Gastrocnemius medialis (tissue), 4 donors: ENCODE results near the gene SCN10A. TPM values are rescaled to one million over a fixed set of nuclear protein-coding genes. Genes with fewer than 3 reads are reported as not detected.

Experiments used
- ATAC-seq, 2 donors: fragments of 150-250 bp; one replicate each; pipeline ENCODE4 v1.9.1; 2016
- DNase-seq, 2 donors: peaks; one replicate each; pipeline ENCODE4 v3.0.0-alpha.2; 2019
- H3K27ac ChIP-seq, 4 donors: fragments of 200-600 bp; sonication (generic); 1 replicate in 1 of 4; 2 replicates in 3 of 4; pipeline ENCODE4 v1.5.1; 2016 to 2018; ENCODE audit warnings: mild to moderate bottlenecking in 2 of 4, moderate library complexity in 1 of 4
- H3K27me3 ChIP-seq, 3 donors: fragments of 200-600 bp; sonication (generic) in 2 of 3; 1 replicate in 1 of 3; 2 replicates in 2 of 3; pipeline versions ENCODE4 v1.5.1 to v1.6.0; 2016 to 2019; ENCODE audit warnings: mild to moderate bottlenecking in 1 of 3, moderate library complexity in 1 of 3
- H3K36me3 ChIP-seq, 2 donors: fragments of 200-600 bp; sonication (generic) in 1 of 2; one replicate each; pipeline ENCODE4 v1.5.1; 2017 to 2018
- H3K4me1 ChIP-seq, 2 donors: fragments of 200-600 bp; sonication (generic) in 1 of 2; one replicate each; pipeline ENCODE4 v1.5.1; 2016 to 2017; ENCODE audit warnings: mild to moderate bottlenecking in 2 of 2
- H3K4me3 ChIP-seq, 4 donors: fragments of 200-600 bp; sonication (generic) in 3 of 4; 1 replicate in 1 of 4; 2 replicates in 3 of 4; pipeline ENCODE4 v1.5.1; 2016 to 2019; ENCODE audit warnings: mild to moderate bottlenecking in 2 of 4
- H3K9me3 ChIP-seq, 3 donors: fragments of 200-600 bp; sonication (generic) in 2 of 3; 1 replicate in 1 of 3; 2 replicates in 2 of 3; pipeline ENCODE4 v1.5.1; 2016 to 2019
- POLR2A ChIP-seq, 2 donors: fragments of 450-650 bp; IDR thresholded peaks; one replicate each; pipeline ENCODE4 v1.6.1; 2017; ENCODE audit warnings: antibody characterized with exemption in 2 of 2, mild to moderate bottlenecking in 2 of 2, moderate library complexity in 2 of 2
- in situ Hi-C, 4 donors: fragments of 200-750 bp; cut with MboI; loops; one replicate each; pipeline versions ENCODE4 v1.15.0 to v1.8.0; 2017; ENCODE audit warnings: low sequenced_read_pairs in 4 of 4
- intact Hi-C: fragments of 100-400 bp; cut with DNase I; formaldehyde crosslinking; loops from one replicate; pipeline ENCODE4 v1.15.1; 2023; ENCODE audit warnings: low total_unique reads
- total RNA-seq, 4 donors: library from RNA; depleted of rRNA; stranded (reverse); fragments of >200 nt; gene quantifications; one replicate each; pipeline versions ENCODE4 v1.1.0 to v1.2.3, GENCODE V29; 2016
- TF ChIP-seq, protein P1 (sequence below), 5 experiments: fragments of 450-650 bp in 3 of 5; fragments of 200-600 bp in 2 of 5; sonication (generic) in 2 of 5; IDR thresholded peaks in 4 of 5; conservative IDR thresholded peaks in 1 of 5; 1 replicate in 4 of 5; 2 replicates in 1 of 5; pipeline ENCODE4 v1.5.1; 2016 to 2019; ENCODE audit warnings: antibody characterized with exemption in 5 of 5, mild to moderate bottlenecking in 3 of 5, moderate library complexity in 3 of 5

The SCN10A gene
- total RNA-seq, 4 donors from 2014 or later: not detected

DNA sequence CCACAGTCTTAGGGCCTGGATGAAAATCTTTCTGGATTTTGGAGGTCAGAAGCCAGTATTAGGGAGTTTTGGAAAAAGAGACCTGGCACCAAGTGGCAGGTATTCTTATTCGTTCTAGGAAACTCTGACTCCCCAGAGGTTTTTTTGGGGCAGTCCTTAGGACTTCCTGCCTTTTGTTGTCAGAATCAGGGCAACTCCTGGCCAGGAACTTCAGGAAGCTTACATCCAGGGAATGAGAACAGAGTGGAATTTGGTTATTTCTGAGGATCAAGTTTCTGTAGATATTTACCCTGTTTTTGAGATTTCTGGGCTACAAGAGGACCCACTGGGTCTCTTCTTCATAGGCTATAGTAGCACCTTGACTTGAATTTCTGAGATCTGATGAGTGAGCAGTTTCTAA lies 15.5 kb downstream of the SCN10A start:
- intact Hi-C loops (no loop called here), in situ Hi-C loops (no loop called here)
- ATAC-seq (no peak), DNase-seq (no peak)
- no peak overlapping the region for H3K27ac ChIP-seq
- H3K9me3 ChIP-seq: no peaks in the 10 kb centered on the region
- H3K36me3 ChIP-seq: no peaks in the 10 kb centered on the region
- peaks cover 0 to 4% of the 10 kb centered on the region in 2 donors for H3K4me1 ChIP-seq
- H3K27me3 ChIP-seq: no peaks in the 10 kb centered on the region
- H3K4me3 ChIP-seq: no peak overlapping the region
- TF ChIP-seq POLR2A (IDR thresholded peaks at IDR 0.05): no peak
- TF ChIP-seq, protein P1, sequence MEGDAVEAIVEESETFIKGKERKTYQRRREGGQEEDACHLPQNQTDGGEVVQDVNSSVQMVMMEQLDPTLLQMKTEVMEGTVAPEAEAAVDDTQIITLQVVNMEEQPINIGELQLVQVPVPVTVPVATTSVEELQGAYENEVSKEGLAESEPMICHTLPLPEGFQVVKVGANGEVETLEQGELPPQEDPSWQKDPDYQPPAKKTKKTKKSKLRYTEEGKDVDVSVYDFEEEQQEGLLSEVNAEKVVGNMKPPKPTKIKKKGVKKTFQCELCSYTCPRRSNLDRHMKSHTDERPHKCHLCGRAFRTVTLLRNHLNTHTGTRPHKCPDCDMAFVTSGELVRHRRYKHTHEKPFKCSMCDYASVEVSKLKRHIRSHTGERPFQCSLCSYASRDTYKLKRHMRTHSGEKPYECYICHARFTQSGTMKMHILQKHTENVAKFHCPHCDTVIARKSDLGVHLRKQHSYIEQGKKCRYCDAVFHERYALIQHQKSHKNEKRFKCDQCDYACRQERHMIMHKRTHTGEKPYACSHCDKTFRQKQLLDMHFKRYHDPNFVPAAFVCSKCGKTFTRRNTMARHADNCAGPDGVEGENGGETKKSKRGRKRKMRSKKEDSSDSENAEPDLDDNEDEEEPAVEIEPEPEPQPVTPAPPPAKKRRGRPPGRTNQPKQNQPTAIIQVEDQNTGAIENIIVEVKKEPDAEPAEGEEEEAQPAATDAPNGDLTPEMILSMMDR (IDR thresholded peaks at IDR 0.05 in 4 of 5, conservative IDR thresholded peaks at IDR 0.05 in 1 of 5): no peak

GRCh38 chr3:38793721-38794120 lies 22.3 kb downstream of the SCN10A start:
- no peak for ATAC-seq
- DNase-seq: no peak
- H3K4me3 ChIP-seq: no peak overlapping the region
- no peaks in the 10 kb centered on the region for H3K36me3 ChIP-seq
- no peak overlapping the region for H3K27ac ChIP-seq
- intact Hi-C loops: no loop called here
- TF ChIP-seq, protein P1 (IDR thresholded peaks at IDR 0.05 in 4 of 5, conservative IDR thresholded peaks at IDR 0.05 in 1 of 5): no peak
- TF ChIP-seq POLR2A (IDR thresholded peaks at IDR 0.05): no peak
- H3K9me3 ChIP-seq: no peaks in the 10 kb centered on the region
- no peaks in the 10 kb centered on the region for H3K4me1 ChIP-seq
- H3K27me3 ChIP-seq: no peaks in the 10 kb centered on the region
- in situ Hi-C loops: no loop called here

DNA sequence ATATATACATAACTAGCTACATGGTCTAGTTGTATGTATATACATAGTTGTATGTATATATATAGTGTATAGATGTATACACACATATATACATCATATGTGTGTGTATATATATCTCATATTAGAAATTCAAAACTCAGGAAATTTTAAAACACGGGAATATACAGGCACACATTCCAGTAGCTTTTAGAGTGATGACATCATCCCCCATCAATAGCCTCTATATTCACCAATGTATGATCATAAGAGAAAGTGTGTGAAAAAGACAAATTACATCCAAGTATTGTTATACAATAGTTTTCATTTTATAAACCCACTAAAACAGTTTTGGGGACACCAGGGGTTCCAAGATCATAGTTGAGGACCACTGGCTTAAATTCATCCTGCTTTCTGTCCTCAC lies 23.0 kb downstream of the SCN10A start:
- in situ Hi-C loops: no loop called here

DNA sequence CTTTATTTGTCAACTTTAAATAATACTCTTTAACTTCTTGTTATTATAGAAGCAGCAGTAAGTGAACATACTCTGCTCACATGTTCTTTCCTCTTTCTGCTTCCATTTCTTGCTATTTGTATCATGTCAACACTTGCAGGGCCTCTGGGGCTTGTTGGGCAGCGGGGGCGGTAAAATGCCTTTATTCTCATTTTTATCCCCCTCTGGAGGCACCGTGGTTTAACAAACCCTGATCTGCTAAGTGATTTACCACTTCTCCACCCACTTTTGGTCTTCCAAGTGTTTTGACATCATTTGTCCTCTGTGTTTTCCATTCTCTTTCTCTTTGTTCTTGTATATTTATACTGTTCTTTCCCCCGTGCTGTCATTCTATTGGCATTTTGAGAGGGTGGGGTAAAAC lies 33.9 kb downstream of the SCN10A start:
- DNase-seq (no peak), ATAC-seq (no peak)
- no peaks in the 10 kb centered on the region for H3K36me3 ChIP-seq
- H3K4me1 ChIP-seq: no peaks in the 10 kb centered on the region
- no peak for TF ChIP-seq POLR2A (IDR thresholded peaks at IDR 0.05)
- TF ChIP-seq, protein P1 (IDR thresholded peaks at IDR 0.05 in 4 of 5, conservative IDR thresholded peaks at IDR 0.05 in 1 of 5): no peak
- in situ Hi-C loops (no loop called here), intact Hi-C loops (no loop called here)
- H3K27ac ChIP-seq: no peak overlapping the region
- H3K9me3 ChIP-seq: no peaks in the 10 kb centered on the region
- no peak overlapping the region for H3K4me3 ChIP-seq
- H3K27me3 ChIP-seq: no peaks in the 10 kb centered on the region

More for the DNA sequence above, 23.0 kb downstream of the SCN10A start:
- Histone ChIP-seq H3K27ac (no peak overlapping the region), H3K4me1 (no peaks in the 10 kb centered on the region), H3K27me3 (no peaks in the 10 kb centered on the region), H3K9me3 (no peaks in the 10 kb centered on the region), H3K36me3 (no peaks in the 10 kb centered on the region), H3K4me3 (no peak overlapping the region)
- intact Hi-C loops: no loop called here
- DNase-seq: no peak
- no peak for ATAC-seq
- TF ChIP-seq, protein P1 (IDR thresholded peaks at IDR 0.05 in 4 of 5, conservative IDR thresholded peaks at IDR 0.05 in 1 of 5): no peak
- no peak for TF ChIP-seq POLR2A (IDR thresholded peaks at IDR 0.05)

DNA sequence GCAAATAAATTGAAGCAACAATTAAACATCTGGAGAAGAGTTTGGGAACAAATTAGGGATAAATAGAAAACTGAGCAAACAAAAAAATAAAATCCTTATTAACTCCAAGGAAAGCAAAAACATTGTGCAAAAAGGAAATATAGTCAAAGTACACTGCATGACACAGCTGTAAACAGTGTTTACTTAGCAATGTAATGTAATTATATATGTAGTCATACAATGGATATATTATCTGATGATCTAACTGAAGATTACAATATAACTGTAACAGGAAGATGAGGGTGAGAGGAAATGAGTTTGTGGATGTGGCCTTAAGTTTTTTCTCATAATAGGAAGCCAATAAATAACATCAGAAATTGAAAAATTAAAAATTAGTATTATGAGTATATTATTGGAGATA lies 42.5 kb downstream of the SCN10A start:
- TF ChIP-seq, protein P1 (IDR thresholded peaks at IDR 0.05 in 4 of 5, conservative IDR thresholded peaks at IDR 0.05 in 1 of 5): no peak
- TF ChIP-seq POLR2A (IDR thresholded peaks at IDR 0.05): no peak
- H3K9me3 ChIP-seq: no peaks in the 10 kb centered on the region
- H3K4me1 ChIP-seq: no peaks in the 10 kb centered on the region
- no peaks in the 10 kb centered on the region for H3K27me3 ChIP-seq
- no peak overlapping the region for H3K27ac ChIP-seq
- in situ Hi-C loops: no loop called here
- H3K4me3 ChIP-seq: no peak overlapping the region
- DNase-seq (no peak), ATAC-seq (no peak)
- intact Hi-C loops: no loop called here
- H3K36me3 ChIP-seq: no peaks in the 10 kb centered on the region
